NCI-H2107 treated with DMSO at 0.1 percent for 48 hours (cell line): ENCODE measurements around the gene MYO16.
"Not testable (repeated sequence)": the region's sequence is repeated elsewhere in the genome, so short reads cannot be mapped to it uniquely, and the experiment has no call there.

Experiments used
- DNase-seq: peaks from one replicate; lab custom pipeline; 2025; ENCODE audit not compliant: unreplicated experiment; lab: John Stamatoyannopoulos, UW

MYO16 gene

DNA sequence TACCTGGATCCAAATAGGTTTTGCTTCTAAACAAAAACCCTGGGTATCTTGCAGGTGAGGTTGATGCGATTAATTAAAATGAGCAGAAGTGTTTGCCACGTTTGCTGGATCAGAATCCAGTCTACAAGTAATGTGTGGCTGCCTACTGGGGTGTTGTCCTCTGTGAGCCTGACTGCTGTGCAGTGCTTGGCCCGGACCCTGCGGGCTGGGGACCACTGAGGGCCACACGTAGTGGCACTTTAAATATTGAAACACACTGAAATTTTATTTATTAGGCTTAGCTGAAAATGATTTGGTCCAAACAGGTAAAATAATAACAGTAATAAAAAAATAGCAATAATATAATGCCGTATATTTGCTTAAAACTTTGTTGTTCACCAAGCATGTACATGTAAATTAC, 338.0 kb downstream of the MYO16 start:
- DNase-seq: no peak

GRCh38 chr13:108968566-108968965, 339.2 kb downstream of the MYO16 start:
- DNase-seq: no peak

DNA sequence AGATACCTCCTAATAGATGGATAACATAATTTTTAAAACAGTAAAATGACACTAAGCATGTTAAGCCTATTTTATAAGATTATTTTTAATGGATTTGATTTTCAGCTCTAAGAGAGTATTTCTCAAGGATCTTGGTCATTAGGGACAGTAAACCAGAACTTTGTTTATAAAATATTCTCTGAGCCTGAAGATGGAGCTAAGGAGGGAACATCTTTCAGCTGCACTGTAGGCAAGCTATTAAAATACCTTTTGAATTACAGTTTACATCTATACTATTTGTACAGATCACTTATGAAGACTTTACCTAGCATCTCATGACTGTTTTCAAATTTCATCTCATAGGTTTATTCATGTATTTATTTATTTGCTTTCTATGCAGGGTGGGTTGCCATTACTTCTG, 345.3 kb downstream of the MYO16 start:
- DNase-seq: no peak

DNA sequence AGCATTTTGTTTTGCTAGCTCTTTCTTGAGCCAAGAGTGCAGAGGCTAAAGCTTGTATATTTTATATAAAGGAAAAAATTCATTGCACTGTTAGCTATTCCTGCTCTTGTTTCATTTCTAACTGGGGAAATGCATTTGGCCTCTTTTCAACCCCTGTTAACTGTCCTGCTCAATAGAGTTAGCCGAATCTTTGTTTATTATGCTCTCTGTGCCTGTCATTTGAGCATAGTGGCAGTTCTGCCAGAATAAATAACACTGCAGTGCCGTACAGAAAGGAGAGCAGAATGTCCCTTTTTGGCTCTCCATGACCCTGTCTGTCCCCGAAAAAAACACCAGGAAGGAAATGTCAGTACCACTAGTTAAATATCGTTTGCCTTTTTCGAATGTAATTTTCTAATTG, 350.8 kb downstream of the MYO16 start:
- DNase-seq: peak; percentile 39

GRCh38 chr13:108981407-108981806, 352.0 kb downstream of the MYO16 start:
- no peak for DNase-seq

DNA sequence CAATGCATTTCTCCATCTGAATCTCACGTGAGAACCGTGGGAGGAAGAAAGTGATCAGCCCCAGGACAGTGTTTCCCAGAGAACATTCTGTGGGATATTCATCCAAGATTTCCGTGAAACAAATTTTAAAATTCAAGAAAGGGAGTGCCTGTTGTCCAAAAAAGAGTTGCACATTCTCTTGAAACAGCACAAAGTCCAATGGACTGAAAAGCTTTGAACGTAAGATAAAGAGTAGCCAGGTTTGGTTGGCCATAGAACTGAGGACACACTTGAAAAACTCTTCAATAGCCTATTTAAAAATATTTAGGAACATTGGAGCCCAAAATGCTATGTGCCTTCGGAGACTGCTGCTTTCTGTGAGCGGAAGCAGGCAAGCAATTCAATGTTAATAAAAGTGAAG, 353.9 kb downstream of the MYO16 start:
- DNase-seq: no peak

- no peak for DNase-seq
Measured at GRCh38 chr13:108984251-108984920, 355.0 kb downstream of the MYO16 start.

GRCh38 chr13:108985166-108985565, 355.8 kb downstream of the MYO16 start:
- DNase-seq: no peak

DNA sequence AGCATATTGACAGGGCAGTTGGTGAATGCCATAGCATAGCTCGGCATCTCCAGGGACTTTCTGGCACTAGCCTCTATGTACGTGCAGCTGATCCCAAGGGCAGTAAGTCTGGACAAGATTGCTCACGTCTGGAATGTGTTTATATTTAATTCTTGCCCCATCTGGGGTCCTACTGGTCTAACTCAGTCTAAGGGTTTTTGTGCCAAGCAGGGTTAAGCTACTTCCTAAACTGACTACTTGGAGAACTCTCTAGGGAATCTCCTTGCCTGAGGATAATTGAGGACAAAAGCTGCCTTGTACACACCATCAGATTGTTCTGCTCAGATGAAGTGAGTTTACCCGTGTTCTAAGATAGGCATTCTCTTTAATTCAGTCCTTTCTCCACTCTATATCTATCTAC, 358.1 kb downstream of the MYO16 start:
- DNase-seq: no peak

- DNase-seq: no peak
Measured at GRCh38 chr13:108987944-108988343, 358.5 kb downstream of the MYO16 start.

DNA sequence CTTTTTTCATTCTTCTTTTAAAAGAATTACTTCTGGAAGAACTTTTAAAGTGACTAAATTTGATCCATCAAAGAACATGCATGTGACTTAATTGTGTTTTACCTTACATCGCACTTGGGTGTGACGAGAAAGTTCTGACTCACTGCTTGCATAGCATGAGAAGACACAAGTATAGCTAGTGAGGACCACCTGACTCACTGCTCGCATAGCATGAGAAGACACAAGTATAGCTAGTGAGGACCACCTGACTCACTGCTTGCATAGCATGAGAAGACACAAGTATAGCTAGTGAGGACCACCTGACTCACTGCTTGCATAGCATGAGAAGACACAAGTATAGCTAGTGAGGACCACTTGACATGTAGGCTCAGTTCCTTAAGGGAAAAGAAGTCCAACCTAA, 362.0 kb downstream of the MYO16 start:
- DNase-seq: not testable (repeated sequence)

GRCh38 chr13:108993346-108993745, 363.9 kb downstream of the MYO16 start:
- DNase-seq: no peak

- no peak for DNase-seq
Measured at GRCh38 chr13:108996430-108996829, 367.0 kb downstream of the MYO16 start.

- no peak for DNase-seq
Measured at GRCh38 chr13:109000207-109000606, 370.8 kb downstream of the MYO16 start.

- no peak for DNase-seq
Measured at GRCh38 chr13:109002934-109003333, 373.5 kb downstream of the MYO16 start.

GRCh38 chr13:109007946-109008345, 378.5 kb downstream of the MYO16 start:
- no peak for DNase-seq

DNA sequence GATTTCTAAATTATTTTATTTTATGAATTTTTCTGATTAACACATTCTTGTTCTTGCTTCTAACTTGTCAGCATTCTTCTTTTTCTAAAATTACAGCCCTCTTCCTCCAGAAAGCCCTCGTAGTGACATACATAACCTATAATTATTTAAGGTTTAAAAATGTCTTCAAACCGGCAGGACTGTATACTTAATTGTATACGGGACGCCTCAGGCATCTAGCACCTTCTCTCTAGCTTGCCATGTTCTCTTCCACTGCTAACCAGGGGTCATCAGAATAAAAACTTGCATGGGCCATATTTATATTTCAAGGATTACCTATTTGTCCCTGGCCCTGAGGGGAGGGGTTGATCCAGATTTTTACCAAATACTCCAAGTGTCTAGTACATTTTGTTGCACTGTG, 380.3 kb downstream of the MYO16 start:
- no peak for DNase-seq

DNA sequence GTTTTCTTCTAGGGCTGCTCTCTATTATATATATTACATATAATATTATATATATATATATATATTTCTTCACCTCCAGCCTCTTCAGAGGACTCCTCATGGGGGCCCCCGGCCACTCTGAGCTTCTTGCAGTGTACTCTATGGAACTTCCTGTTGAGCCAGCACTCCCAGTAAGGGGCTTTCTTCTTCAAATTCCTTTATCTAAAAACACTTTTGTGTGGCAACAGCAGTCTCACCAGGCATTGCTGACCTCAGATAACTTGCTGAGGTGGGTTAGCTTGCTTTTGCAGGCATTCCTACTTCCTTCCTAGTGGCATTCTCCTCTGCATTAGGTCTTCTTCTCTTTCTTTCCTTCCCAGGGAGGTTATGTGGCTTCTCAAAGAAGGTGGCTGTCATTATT, 381.5 kb downstream of the MYO16 start:
- DNase-seq: no peak

DNA sequence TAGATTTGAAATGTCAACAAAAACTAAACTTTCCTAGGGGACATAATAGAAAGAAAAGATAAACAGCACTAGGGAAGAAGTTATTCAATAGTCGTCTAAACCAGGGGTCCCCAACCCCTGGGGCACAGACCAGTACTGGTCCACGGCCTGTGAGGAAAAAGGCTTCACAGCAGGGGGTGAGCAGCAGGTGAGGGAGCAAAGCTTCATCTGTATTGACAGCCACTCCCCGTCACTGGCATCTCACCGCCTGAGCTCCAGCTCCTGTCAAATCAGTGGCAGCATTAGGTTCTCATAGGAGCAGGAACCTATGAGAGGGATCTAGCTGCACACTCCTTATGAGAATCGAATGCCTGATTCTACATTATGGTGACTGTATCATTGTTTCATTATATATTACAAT, 382.7 kb downstream of the MYO16 start:
- DNase-seq: no peak

DNA sequence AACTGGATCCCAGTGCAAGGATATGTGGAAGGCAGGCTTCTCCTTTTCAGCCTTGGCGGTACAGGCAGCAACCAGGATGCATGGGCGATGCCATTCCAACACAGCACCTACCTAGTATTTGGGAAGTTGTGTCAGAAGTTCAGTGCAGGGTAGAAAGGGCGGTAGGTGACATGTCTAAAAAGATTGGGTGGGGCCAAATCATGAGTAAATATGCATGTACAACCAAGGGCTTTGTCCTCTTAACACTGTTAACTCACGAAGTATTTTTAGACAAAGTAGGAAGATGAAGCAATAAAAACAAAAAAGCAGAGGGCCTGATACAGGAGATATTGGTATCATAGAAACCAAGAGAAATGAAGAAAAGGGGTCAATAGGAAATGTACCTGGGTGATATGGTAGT, 392.1 kb downstream of the MYO16 start:
- no peak for DNase-seq

GRCh38 chr13:109024611-109025010, 395.2 kb downstream of the MYO16 start:
- DNase-seq: no peak

DNA sequence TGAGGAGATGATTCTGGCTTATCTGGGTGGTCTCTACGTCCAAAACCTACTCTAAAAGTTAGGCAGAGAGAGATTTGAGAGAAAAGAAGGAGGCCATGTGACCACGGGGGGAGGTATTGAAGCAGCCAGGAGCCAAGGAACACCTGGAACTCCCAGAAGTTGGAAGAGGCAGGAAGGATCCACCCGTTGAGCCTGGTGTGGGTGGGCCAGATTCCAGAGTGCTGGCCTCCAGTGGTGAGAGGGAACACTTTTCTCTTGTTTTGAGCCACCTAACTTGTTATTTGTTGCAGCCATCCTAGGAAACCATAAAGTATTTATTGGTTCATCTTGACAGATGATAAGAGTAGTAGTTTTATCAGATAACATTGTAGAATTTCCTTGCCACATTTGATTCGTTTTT, 396.9 kb downstream of the MYO16 start:
- no peak for DNase-seq

- DNase-seq: no peak
Measured at GRCh38 chr13:109028624-109029023, 399.2 kb downstream of the MYO16 start.
